D341Med (cell line): ENCODE measurements around the gene RAB34.

Source experiments
- DNase-seq: peaks from one replicate; pipeline ENCODE4 v3.0.0; 2012; ENCODE audit warnings: low spot score

The RAB34 gene

GRCh38 chr17:28675980-28676379 is 41.7 kb downstream of the RAB34 start:
- DNase-seq: no peak

GRCh38 chr17:28675490-28675889 is 42.2 kb downstream of the RAB34 start:
- no peak for DNase-seq

GRCh38 chr17:28669918-28670317 is 47.8 kb downstream of the RAB34 start:
- no peak for DNase-seq

GRCh38 chr17:28667870-28668269 is 49.8 kb downstream of the RAB34 start:
- no peak for DNase-seq

- no peak for DNase-seq
These were observed 51.7 kb downstream of the RAB34 start for GRCh38 chr17:28665994-28666393.
